Transverse colon (tissue), 4 donors: ENCODE measurements around the gene ENTPD8.

Experiments used
- EP300 ChIP-seq: sonication (generic); formaldehyde crosslinking; IDR thresholded peaks from one replicate; pipeline ENCODE4 v1.6.1; 2017; ENCODE audit warnings: antibody characterized with exemption, low read depth
- POLR2A ChIP-seq: fragments of 450-650 bp; IDR thresholded peaks from one replicate; pipeline ENCODE4 v1.6.1; 2016; ENCODE audit warnings: antibody characterized with exemption, mild to moderate bottlenecking, moderate library complexity
- POLR2AphosphoS5 ChIP-seq, 3 donors: sonication (generic); formaldehyde crosslinking; IDR thresholded peaks; one replicate each; pipeline ENCODE4 v1.6.1; 2016; ENCODE audit warnings: antibody characterized with exemption in 3 of 3
- TF ChIP-seq, protein P1 (sequence below), 5 experiments: fragments of 200-600 bp in 3 of 5; fragments of 450-650 bp in 2 of 5; sonication (generic) in 3 of 5; IDR thresholded peaks; 1 replicate in 2 of 5; 2 replicates in 3 of 5; pipeline ENCODE4 v1.5.1; 2016 to 2017; ENCODE audit warnings: antibody characterized with exemption in 5 of 5, inconsistent platforms in 3 of 5, mild to moderate bottlenecking in 2 of 5, moderate library complexity in 1 of 5

DNA sequence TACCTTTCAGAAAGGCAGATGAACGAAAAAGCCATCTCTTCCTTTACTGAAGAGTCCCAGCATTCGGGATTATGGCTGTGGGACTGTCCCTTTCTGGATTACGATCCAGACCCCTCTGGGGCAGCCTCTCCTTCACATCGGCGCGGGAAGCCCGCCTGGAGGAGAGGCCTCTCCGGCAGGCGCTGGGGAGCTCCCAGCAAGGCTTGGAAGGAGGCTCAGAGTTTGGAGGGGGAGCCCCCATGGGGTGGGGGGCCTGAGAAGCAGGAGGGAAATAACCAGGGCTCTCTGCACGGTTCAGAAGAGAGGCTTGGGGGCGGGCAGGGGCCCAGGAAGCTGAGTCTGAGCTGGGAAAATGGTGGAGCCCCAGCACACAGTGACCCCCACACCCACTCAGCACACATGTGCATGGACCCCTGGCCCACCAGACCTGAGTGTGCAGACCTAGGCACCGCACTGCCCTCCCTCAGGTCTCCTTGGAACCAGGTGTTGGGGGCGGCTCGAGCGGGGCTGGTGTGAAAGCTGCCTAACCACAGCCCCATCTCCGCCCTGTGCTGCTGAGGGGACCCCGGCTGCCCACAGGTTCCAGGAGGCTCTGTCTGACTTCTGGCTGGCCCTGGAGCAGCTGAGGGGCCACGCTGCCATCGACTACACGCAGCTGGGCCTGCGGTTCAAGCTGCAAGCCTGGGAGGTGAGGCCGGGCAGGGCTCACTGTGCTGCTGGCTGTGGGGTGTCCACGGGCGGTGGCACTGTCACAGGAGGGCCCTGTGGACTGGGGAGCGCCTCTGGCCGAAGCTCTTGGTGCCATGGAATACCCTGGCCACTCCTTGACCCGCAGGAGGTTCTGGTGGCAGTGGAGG lies 13.5 kb downstream of the ENTPD8 start:
- TF ChIP-seq, protein P1, sequence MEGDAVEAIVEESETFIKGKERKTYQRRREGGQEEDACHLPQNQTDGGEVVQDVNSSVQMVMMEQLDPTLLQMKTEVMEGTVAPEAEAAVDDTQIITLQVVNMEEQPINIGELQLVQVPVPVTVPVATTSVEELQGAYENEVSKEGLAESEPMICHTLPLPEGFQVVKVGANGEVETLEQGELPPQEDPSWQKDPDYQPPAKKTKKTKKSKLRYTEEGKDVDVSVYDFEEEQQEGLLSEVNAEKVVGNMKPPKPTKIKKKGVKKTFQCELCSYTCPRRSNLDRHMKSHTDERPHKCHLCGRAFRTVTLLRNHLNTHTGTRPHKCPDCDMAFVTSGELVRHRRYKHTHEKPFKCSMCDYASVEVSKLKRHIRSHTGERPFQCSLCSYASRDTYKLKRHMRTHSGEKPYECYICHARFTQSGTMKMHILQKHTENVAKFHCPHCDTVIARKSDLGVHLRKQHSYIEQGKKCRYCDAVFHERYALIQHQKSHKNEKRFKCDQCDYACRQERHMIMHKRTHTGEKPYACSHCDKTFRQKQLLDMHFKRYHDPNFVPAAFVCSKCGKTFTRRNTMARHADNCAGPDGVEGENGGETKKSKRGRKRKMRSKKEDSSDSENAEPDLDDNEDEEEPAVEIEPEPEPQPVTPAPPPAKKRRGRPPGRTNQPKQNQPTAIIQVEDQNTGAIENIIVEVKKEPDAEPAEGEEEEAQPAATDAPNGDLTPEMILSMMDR (IDR thresholded peaks at IDR 0.05): no peak
- no peak for TF ChIP-seq POLR2A
- no peak for TF ChIP-seq POLR2AphosphoS5 (IDR thresholded peaks at IDR 0.05)
- no peak for TF ChIP-seq EP300
